Stimulated activated naive CD4-positive, alpha-beta T cell (primary cell): ENCODE results near the gene MCM3.

Experiments used
- DNase-seq, 6 experiments: peaks; one replicate each; lab custom pipeline; 2025; lab: John Stamatoyannopoulos, UW

The MCM3 gene

GRCh38 chr6:52251113-52251512 is 33.4 kb downstream of the MCM3 start:
- no peak for DNase-seq

GRCh38 chr6:52249078-52249477 is 35.5 kb downstream of the MCM3 start:
- no peak for DNase-seq

- DNase-seq, result no peak
These were observed 39.1 kb downstream of the MCM3 start for GRCh38 chr6:52245425-52245824.

- no peak for DNase-seq
These were observed 40.1 kb downstream of the MCM3 start, which contains the start of gene IL17F for GRCh38 chr6:52244400-52244799. IL17F (minus strand) TSS chr6:52244500; CDS start chr6:52244429, 71 bp downstream.

- no peak for DNase-seq
These were observed 41.2 kb downstream of the MCM3 start for GRCh38 chr6:52243282-52243893.

- no peak for DNase-seq
These were observed 42.7 kb downstream of the MCM3 start for GRCh38 chr6:52241819-52242218.

- DNase-seq, result no peak
These were observed 50.3 kb downstream of the MCM3 start for GRCh38 chr6:52233975-52234823.

- no peak for DNase-seq
These were observed 51.5 kb downstream of the MCM3 start for GRCh38 chr6:52233005-52233404.

- DNase-seq, result no peak
These were observed 53.0 kb downstream of the MCM3 start for GRCh38 chr6:52231406-52232127.

- no peak for DNase-seq
These were observed 53.9 kb downstream of the MCM3 start for GRCh38 chr6:52230685-52231084.

GRCh38 chr6:52227495-52227894 is 57.0 kb downstream of the MCM3 start:
- no peak for DNase-seq

GRCh38 chr6:52221302-52221701 is 63.2 kb downstream of the MCM3 start:
- no peak for DNase-seq

- DNase-seq, result no peak
These were observed 66.8 kb downstream of the MCM3 start for GRCh38 chr6:52217761-52218160.

GRCh38 chr6:52216932-52217575 is 67.5 kb downstream of the MCM3 start:
- no peak for DNase-seq

- no peak for DNase-seq
These were observed 68.8 kb downstream of the MCM3 start for GRCh38 chr6:52215787-52216186.
